T-helper 1 cell treated with Interleukin-12 subunit alpha and Interleukin-12 subunit beta and Interleukin-4 antibody, amounts not matched to agents 30 ng/mL and 1 ng/mL, for 36 hours (primary cell): ENCODE measurements around the gene IMPDH2. TPM values are rescaled to one million over a fixed set of nuclear protein-coding genes. Genes with fewer than 3 reads are reported as not detected.

Experiments
- intact Hi-C: fragments of 100-400 bp; cut with micrococcal nuclease; formaldehyde crosslinking; loops from one replicate; pipeline ENCODE4 v1.15.1; 2024
- total RNA-seq: library from RNA; stranded (reverse); gene quantifications from 2 replicates; pipeline ENCODE4 v1.2.3, GENCODE V29; 2022

The IMPDH2 gene
- total RNA-seq = 157 and 161 TPM in 2 replicates

DNA sequence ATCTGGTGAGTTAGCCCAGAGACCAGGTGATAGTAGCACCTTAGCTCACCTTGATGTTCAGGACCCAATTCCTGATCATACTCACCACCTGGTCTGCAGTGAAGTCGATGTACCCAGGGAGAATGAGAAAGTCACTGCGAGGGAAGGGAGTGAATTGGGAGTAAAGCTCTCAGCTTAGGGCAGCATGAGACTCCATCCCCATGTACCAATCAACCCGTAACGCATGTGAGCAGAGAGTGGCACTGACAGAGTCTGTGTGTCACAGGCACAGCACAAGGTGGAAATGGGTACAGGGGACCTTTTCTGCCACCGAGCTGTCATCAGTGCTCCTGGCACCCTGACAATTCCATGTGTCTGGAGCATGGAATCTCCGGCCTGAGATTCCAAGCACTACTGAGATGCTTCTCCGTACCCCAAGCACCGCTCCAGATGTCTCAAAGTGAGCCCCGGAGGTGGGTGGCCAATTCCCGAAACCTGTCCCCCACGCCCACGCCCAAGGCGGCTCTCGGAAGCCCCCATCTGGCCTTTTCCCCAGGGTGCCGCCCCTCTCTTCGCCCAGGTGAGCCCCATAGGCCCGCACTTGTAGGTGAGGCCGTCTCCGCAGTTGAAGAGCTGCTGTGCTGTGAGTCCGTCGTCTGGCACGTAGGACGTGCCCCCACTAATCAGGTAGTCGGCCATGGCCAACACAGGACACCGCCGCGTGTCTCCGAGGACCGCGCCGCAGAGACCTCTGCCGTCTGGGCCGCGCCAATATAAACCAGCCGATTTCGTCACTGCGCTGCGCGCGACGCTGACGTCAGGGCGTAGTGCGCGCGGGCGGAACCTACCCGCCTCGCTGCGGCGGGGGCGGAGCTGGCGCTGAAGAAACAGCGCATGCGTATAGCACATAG lies at the start of gene IMPDH2:
IMPDH2 (minus strand) TSS at position 726 of the 890 bp plus-strand sequence; CDS start at position 678, 48 bp downstream.
- intact Hi-C loops = loop anchor here (1.0 to 10.0 kb wide), 14 partner anchors 8 to 1266 kb away; partner anchors contain the start of genes CDC25A, DAG1, GNAI2 and GPX1

DNA sequence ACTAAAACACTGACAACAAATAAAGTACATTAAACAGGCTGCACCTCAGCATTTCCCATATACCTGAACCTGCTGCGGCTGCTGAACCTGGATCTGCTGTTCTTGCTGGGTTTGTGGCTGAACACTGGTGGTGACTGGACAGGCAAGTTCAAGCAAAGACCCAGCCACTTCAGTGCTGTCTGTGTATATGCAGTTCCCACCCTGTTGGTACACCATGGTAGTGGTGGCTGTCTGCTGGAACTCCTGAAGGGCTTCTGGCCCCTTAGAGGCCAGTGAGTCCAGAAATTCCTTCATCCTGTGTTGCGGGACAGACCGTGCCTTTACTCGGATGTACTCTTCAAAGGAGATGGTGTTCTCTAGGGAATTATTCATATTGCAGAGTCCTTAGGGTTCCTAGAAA lies 47.4 kb upstream of the IMPDH2 start:
- intact Hi-C loops = no loop called here

DNA sequence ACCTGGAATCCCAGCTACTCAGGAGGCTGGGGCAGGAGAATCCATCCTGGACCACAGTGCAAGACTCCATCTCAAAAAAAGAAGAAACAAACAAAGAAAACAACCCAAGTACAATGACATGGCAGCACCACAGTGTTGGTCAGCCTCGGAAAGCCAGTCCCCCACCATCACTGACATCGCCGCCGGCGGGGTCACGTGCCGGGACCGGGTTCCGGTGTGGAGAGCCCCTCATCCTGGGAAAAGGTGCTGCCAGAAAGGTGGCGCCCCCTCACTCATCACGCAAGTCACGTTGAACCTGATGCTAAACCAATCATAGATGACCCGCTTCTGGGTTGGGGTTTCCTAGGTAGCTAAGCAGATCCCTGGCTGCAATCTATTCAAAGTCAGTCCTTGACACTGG lies 46.9 kb upstream of the IMPDH2 start:
- intact Hi-C loops = no loop called here

DNA sequence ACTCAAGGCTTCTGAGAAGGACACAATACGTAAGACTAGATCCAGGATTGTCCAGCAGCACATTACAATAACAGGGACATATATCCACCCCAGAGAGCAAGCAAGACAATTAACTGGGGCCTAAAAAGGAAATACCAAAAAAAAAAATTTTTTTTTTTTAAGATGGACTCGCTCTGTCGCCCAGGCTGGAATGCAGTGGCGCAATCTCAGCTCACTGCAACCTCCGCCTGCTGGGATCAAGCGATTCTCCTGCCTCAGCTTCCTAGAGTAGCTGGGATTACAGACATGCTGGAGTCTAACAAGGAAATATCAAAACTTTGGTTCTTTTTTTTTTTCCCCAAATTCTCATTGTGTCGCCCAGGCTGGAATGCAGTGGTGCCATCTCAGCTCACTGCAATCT lies 28.8 kb upstream of the IMPDH2 start:
- intact Hi-C loops = no loop called here

DNA sequence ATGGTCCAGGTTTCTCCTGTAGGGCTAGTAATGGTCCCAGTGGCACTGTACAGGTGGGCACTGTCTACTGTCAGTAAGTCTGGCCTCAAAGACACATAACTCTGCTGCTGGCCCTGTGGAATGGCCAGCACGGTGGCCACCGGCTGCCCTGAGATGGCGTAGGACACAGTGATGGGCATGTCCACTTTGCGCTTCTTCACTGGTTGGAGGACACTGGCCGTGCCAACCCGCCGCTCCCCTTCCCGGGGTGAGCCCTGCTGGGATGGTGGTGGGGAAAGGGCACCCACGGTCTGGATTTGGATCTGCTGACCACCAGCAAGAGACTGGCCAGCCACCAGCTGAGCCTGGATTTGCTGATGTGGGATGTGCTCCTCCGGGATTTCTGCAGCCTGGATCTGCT lies 28.1 kb upstream of the IMPDH2 start:
- intact Hi-C loops = no loop called here

DNA sequence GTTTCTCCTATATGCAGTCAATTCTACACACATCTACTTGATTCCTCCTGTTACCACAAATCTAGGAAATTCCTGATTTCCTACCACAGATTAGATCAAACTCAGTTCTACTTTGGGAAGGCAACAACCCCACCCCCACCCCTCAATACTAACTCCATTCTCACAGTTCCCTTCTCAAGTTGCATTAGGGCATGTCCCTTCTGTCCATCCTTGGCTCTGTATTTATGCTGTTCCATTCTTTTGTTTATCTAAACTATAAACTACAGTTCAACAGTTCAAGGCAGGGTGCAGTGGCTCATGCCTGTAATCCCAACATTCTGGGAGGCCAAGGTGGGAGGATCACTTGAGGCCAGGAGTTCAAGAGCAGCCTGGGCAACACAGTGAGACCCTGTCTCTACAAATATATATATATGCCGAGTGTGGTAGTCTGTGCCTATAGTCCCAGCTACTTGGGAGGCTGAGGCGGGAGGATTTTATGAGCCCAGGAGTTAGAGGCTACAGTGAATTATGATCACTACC lies 25.2 kb upstream of the IMPDH2 start:
- intact Hi-C loops = no loop called here

DNA sequence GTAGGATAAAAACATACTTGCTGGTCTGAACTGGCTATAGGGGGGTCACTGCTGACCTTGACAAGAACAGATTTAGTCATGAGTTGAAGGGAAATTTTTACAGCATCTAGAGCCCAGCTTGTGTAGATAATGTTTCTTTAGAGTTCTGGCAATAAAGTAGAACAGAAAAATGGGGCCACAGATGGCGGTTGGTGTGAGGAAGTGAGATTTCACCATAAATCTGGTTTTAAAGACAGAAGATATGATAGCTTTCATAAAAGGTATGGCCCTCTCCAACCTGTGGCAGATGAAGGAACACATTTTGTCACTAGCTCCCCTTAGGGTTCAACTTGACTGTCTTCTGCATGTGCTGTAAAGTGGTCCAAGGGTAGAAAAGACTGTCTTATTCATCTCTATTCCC lies 24.3 kb upstream of the IMPDH2 start:
- intact Hi-C loops = no loop called here

DNA sequence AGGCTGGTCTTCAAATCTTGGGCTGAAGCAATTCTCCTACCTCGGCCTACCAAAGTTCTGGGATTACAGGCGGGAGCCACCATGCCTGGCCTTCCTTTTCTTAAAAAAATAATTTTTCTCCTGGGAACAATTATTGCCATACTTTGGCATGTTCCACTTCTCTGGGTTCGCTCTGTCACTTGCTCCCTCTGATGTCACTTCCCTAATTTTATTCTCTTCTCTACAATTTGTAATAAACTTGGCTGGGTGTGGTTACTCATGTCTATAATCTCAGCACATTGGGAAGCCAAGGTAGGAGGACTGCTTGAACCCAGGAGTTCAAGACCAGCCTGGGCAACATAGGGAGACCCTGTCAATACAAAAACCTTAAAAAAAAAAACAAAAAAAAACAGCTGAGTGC lies 6.1 kb upstream of the IMPDH2 start:
- intact Hi-C loops = no loop called here

DNA sequence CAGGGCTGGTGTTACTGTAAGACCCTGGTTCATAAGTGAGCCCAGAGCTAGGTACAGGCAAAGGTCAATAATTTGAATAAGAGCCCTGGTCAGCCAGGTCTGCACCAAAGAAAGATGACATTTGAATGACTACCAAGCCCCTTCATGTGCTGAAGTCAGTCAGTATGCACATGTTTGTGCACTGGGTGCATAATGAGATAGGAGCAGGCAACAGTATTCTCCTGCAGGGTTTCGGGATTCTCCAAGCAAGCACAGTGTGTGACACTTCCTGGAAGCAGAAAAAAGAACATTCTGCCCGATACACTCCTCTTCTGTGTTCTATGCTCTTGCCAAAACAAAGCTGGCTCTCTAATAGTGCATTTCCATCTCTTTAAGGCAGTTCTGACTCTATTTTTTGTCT lies 5.5 kb upstream of the IMPDH2 start:
- intact Hi-C loops = no loop called here

DNA sequence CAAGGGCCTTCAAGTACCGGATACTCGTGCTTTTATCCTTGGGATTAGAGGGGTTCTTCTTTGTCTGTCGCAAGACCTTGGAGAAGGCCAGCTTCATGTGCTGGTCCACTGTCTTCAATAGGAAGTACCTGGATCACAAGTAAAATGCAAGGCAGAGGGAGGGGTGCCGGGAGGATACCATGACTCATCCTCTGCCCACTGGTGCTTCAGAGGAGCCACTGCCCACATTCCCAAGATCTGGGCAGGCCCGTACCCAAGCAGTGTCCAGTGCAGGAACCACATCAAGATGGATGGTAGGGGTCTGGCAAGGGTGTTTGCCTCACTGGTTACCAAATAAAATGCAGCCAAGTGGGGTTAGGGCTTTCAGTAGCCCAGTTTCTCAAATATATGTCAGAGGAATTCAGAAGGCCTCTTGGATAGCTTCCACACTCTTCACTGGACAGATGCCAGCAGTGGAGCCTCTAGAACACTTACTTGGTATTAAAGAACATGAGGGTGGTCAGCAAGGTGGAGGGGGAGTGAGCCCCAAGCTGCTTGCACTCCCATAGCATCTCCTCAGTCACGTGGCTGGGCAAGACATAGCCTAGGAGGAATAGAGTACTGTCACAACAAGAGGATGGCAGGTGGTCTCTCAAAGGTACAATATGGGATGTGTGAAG lies 3.6 kb upstream of the IMPDH2 start:
- intact Hi-C loops = no loop called here

DNA sequence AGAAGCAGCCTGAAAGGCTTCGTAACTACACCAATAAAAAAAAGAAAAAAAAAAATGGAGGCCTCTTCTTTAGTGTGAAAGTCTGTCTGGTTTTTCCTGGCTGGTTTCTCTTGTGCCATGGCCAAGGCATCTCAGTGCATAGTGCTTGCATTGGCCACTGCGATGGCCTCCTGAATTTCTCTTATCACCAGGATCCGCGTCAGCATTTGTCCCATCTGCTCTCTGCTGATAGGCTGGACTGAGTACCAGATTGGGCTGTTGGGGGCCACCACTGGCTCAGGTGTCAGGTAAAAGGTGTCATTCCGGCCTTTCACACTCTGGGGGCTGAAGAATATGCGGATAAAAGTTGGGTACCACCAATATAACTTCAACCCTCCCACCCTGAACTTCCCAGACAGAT lies 1.1 kb upstream of the IMPDH2 start:
- intact Hi-C loops = no loop called here

DNA sequence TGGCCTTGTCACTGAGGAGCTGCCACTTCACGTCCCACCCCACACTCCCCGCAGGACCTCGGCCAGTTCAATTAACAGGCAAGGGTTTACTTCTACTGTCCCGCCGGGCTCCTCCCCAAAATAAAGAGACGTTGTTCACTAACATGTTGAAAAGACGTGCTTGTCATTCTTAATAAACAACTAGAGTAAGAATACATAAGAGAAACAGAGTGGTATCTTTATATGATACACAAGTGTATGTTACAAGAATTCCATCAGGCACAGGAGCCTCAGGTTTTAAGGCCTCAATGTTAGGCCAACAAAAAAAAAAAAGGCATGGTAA lies 326 bp upstream of the IMPDH2 start:
- intact Hi-C loops = loop anchor here (1.0 to 10.0 kb wide), 14 partner anchors 8 to 1265 kb away; partner anchors contain the start of genes CDC25A, DAG1, GNAI2 and GPX1

DNA sequence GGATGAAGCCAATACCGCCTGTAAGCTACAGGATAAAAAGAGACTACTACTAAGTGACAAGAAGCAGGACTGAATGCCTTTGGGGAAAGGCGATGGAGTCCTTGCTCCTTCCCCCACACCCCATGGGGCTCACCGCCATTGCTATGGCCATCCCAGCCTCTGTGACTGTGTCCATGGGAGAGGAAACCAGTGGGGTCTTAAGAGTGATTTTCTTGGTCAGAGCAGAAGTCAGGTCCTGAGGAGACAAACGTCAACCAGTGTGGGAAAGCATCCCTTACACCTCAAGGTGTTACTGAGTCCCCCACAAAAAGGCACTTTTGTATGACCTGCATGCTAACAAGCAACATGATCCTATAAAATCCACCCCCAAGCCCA lies 913 bp downstream of the IMPDH2 start:
- intact Hi-C loops = loop anchor here (2.0 to 10.0 kb wide), 7 partner anchors 313 to 1267 kb away; partner anchors contain the start of genes CDC25A, DAG1, GNAI2 and GPX1

DNA sequence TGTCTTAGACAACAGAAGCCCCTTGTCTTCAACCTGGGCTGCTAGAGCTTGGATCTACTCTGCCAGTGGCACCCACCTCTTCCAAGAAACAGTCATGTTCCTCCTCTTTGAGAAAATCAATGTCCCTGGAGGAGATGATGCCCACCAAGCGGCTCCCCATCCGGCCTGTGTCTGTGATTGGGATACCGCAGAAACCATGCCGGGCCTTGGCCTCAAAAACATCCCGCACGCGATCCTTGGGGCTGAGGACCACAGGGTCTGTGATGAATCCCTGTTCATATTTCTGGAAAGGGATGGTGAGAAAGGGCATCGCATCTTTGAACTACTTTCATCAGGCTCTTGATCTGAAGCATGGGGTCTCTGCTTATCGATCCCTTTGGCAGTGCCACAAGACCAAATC lies 1.6 kb downstream of the IMPDH2 start:
- intact Hi-C loops = loop anchor here (2.0 to 10.0 kb wide), 7 partner anchors 313 to 1267 kb away; partner anchors contain the start of genes CDC25A, DAG1, GNAI2 and GPX1

DNA sequence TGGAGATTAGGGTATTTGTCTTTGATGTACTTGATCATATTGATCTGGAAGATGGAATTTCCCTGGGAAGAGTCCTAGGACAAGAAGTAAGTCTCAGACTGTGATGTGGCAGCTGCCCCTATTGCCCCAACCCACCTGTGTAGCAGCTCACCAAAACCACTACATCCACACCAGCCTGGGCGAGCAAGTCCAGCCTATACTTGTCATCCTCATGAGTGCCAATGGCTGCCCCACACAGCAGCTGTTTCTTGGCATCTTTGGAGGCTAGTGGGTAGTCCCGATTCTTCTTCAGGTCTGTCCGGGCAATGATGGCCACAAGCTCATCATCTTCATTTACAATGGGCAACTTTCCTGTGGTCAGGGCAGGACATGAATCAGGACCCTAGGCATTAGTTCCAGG lies 2.7 kb downstream of the IMPDH2 start:
- intact Hi-C loops = loop anchor here (5.0 to 10.0 kb wide), 4 partner anchors 331 to 1268 kb away; partner anchors contain the start of genes CDC25A, GNAI2, GPX1 and HYAL3

DNA sequence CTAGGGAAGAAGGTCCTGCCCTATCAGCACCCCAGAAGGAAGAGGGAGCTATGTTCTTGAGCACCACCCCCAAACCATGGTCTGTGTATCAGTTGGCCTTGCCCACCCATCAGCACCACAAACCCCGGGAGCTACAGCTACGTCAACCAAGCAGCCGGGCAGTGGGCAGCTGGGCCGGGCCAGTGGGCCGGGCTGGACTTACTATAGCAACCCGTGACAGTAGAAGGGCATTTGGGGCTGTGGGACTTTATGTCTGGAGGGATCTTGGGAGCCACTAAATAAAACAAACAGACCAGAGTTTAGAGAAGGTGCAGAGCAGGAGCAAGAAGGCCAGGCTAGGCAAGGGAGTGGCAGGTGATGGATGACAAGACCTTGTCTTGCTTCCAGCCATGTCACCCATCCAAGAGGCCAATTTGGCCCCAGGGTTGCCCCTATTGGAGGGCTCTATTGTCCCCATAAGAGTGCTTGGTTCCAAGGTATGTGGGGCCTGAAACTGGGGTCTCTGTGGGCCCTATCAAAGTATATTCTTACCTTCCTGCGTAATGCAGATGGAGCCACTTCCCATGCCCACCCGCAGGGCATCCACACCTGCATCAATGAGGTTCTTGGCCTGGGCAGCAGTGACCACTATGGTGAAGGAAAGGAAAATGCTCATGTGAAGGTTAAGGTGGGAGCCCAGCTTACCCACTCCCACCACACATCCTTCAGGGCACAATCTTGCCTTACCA lies 3.2 kb downstream of the IMPDH2 start:
- intact Hi-C loops = loop anchor here (5.0 to 10.0 kb wide), 4 partner anchors 331 to 1269 kb away; partner anchors contain the start of genes CDC25A, GNAI2, GPX1 and HYAL3

DNA sequence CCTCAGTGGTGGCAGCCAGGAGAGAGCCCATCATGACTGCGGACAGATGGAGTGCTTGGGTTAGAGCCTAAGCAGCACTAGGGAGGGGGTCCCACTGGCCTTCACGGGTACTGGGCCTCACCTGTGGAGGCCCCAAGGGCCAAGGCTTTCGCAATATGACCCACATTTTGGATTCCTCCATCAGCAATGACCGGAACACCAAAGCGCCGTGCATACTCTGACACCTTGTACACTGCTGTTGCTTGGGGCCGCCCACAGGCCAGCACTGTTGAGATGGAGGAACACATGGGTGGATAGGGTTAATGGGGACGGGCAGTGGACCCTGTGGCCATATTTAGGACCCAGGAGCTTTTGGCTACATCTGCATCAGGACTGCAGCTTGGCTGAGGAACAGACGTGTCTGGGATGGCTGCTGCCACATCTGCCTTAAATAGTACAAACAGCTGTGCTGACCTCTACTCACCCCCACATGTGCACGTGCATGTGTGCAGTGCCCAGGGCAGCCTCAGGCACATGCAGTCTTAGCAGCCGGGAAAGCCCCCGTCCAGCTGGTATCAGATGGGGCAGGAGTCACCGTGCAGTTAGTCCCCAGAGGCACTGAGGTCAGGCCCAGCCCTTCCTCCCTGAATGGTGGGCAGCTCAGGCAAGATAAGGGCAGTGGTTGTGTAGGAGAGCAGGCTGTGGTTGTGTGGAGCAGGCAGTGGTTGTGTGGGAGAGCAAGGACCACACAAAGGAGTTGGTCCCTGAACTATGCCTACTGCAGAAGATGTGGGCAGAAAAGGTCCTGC lies 4.0 kb downstream of the IMPDH2 start:
- intact Hi-C loops = loop anchor here (5.0 to 10.0 kb wide), 4 partner anchors 332 to 1270 kb away; partner anchors contain the start of genes CDC25A, GNAI2, GPX1 and HYAL3

DNA sequence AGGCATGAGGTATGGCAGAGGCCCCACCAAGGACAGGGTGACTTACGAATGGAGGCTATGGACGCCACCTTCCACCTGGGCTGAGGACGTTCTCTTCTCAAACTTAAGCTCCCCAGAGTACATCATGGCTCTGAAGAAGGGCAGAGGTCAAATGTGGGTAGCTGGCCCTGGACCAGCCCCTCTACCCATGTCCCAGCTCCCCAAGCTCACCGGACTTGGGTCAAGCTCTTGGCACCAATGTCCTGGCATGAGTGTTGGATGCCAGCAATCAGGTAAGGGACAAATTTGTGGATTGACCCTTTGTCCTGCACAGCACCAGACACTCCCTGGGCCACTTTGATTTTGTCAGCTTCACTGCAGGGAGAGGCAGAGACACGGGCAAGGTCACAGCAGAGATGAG lies 4.7 kb downstream of the IMPDH2 start:
- intact Hi-C loops = loop anchor here (5.0 to 10.0 kb wide), 3 partner anchors 698 to 1270 kb away; partner anchors contain the start of genes CDC25A, GMPPB, HYAL3 and IFRD2

DNA sequence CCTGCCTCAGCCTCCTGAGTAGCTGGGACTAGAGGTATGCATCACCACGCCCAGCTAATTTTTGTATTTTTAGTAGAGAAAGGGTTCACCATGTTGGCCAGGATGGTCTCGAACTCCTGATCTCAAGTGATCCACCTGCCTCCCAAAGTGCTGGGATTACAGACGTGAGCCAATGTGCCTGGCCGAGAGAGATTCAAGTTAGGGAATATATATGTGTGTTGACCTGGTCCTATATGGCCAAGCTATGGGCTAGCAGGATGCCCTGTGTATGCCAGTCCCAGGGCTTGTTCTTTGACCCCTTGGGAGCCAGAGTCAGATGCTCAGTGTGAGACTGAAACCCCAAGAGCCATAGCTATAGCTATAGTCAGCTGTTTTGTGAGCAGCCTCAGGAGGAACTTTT lies 5.4 kb downstream of the IMPDH2 start:
- intact Hi-C loops = loop anchor here (5.0 to 10.0 kb wide), 3 partner anchors 699 to 1271 kb away; partner anchors contain the start of genes CDC25A, GMPPB, HYAL3 and IFRD2

DNA sequence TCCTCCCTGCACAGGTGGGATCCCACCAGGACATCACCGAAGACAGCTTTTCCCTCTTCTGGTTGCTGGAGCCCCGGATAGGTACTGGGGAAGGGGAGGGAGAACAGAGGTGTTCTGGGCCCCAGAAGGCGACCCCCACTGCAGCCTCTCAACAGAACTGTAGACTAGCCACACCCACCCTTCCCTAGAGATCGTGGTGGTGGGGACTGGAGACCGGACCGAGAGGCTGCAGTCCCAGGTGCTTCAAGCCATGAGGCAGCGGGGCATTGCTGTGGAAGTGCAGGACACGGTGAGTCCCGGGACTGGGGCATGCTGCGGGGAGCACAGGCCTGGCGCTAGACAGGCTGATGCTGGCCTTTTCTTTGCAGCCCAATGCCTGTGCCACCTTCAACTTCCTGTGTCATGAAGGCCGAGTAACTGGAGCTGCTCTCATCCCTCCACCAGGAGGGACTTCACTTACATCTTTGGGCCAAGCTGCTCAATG lies 6.5 kb downstream of the IMPDH2 start:
- intact Hi-C loops = loop anchor here (5.0 to 10.0 kb wide), 3 partner anchors 700 to 1272 kb away; partner anchors contain the start of genes CDC25A, GMPPB, HYAL3 and IFRD2
